ENCODE results near the gene GALNS.
"Not testable (repeated sequence)": the region's sequence is repeated elsewhere in the genome, so short reads cannot be mapped to it uniquely, and the experiment has no call there.

Gene GALNS

GRCh38 chr16:88799569-88800276, 57.0 kb downstream of the GALNS start:
- no peaks in the 10 kb centered on the region for H3K36me3 ChIP-seq (ENCODE audit: control insufficient read depth in 2 of 2, insufficient read depth in 2 of 2, low read length in 2 of 2)

GRCh38 chr16:88798772-88799455, 57.8 kb downstream of the GALNS start:
- H3K27ac ChIP-seq (ENCODE audit: low read length) = no peak overlapping the region
- no peaks in the 10 kb centered on the region for H3K9me3 ChIP-seq (ENCODE audit: control insufficient read depth in 2 of 2, low read length in 2 of 2)
- H3K4me1 ChIP-seq (ENCODE audit: control insufficient read depth, insufficient read depth, low read length) = peaks cover 3% of the 10 kb centered on the region

More at GRCh38 chr16:88799569-88800276, 57.0 kb downstream of the GALNS start:
- no peak overlapping the region for H3K27ac ChIP-seq (ENCODE audit: low read length)
- no peak overlapping the region for H3K4me3 ChIP-seq (ENCODE audit: low read length in 2 of 2)
- no peaks in the 10 kb centered on the region for H3K9me3 ChIP-seq (ENCODE audit: control insufficient read depth in 2 of 2, low read length in 2 of 2)
- no peak overlapping the region for H3K9ac ChIP-seq (ENCODE audit: low read length in 2 of 2)
- H3K4me1 ChIP-seq (ENCODE audit: control insufficient read depth, insufficient read depth, low read length) = peaks cover 8% of the 10 kb centered on the region
- peaks cover 2 to 6% of the 10 kb centered on the region in 2 donors for H3K27me3 ChIP-seq (ENCODE audit: control insufficient read depth in 1 of 2, insufficient read depth in 2 of 2, low read length in 2 of 2)

GRCh38 chr16:88798073-88798472, 58.7 kb downstream of the GALNS start:
- peaks cover 3% of the 10 kb centered on the region for H3K4me1 ChIP-seq (ENCODE audit: control insufficient read depth, insufficient read depth, low read length)
- H3K27ac ChIP-seq (ENCODE audit: low read length) = no peak overlapping the region
- H3K9me3 ChIP-seq (ENCODE audit: control insufficient read depth in 2 of 2, low read length in 2 of 2) = no peaks in the 10 kb centered on the region
- no peak overlapping the region for H3K9ac ChIP-seq (ENCODE audit: low read length in 2 of 2)
- H3K4me3 ChIP-seq (ENCODE audit: low read length in 2 of 2) = no peak overlapping the region
- no peaks in the 10 kb centered on the region for H3K36me3 ChIP-seq (ENCODE audit: control insufficient read depth in 2 of 2, insufficient read depth in 2 of 2, low read length in 2 of 2)
- peaks cover 0 to 5% of the 10 kb centered on the region in 2 donors for H3K27me3 ChIP-seq (ENCODE audit: control insufficient read depth in 1 of 2, insufficient read depth in 2 of 2, low read length in 2 of 2)

More at GRCh38 chr16:88798772-88799455, 57.8 kb downstream of the GALNS start:
- Histone ChIP-seq H3K9ac (ENCODE audit: low read length in 2 of 2) (no peak overlapping the region), H3K36me3 (ENCODE audit: control insufficient read depth in 2 of 2, insufficient read depth in 2 of 2, low read length in 2 of 2) (no peaks in the 10 kb centered on the region), H3K4me3 (ENCODE audit: low read length in 2 of 2) (no peak overlapping the region), H3K27me3 (ENCODE audit: control insufficient read depth in 1 of 2, insufficient read depth in 2 of 2, low read length in 2 of 2) (no peaks in the 10 kb centered on the region)

GRCh38 chr16:88796278-88796677, 60.5 kb downstream of the GALNS start:
- peaks cover 11 to 12% of the 10 kb centered on the region in 2 donors for H3K27me3 ChIP-seq (ENCODE audit: control insufficient read depth in 1 of 2, insufficient read depth in 2 of 2, low read length in 2 of 2)
- H3K4me3 ChIP-seq (ENCODE audit: low read length in 2 of 2) = no peak overlapping the region
- H3K9me3 ChIP-seq (ENCODE audit: control insufficient read depth in 2 of 2, low read length in 2 of 2) = no peaks in the 10 kb centered on the region
- H3K27ac ChIP-seq (ENCODE audit: low read length) = no peak overlapping the region
- H3K4me1 ChIP-seq (ENCODE audit: control insufficient read depth, insufficient read depth, low read length) = no peaks in the 10 kb centered on the region
- H3K9ac ChIP-seq (ENCODE audit: low read length in 2 of 2) = no peak overlapping the region
- no peaks in the 10 kb centered on the region for H3K36me3 ChIP-seq (ENCODE audit: control insufficient read depth in 2 of 2, insufficient read depth in 2 of 2, low read length in 2 of 2)

GRCh38 chr16:88793251-88793954, 63.3 kb downstream of the GALNS start:
- Histone ChIP-seq H3K4me1 (ENCODE audit: control insufficient read depth, insufficient read depth, low read length) (peaks cover 2% of the 10 kb centered on the region), H3K9me3 (ENCODE audit: control insufficient read depth in 2 of 2, low read length in 2 of 2) (no peaks in the 10 kb centered on the region), H3K27me3 (ENCODE audit: control insufficient read depth in 1 of 2, insufficient read depth in 2 of 2, low read length in 2 of 2) (peaks cover 11 to 13% of the 10 kb centered on the region in 2 donors), H3K36me3 (ENCODE audit: control insufficient read depth in 2 of 2, insufficient read depth in 2 of 2, low read length in 2 of 2) (no peaks in the 10 kb centered on the region), H3K27ac (ENCODE audit: low read length) (no peak overlapping the region), H3K4me3 (ENCODE audit: low read length in 2 of 2) (no peak overlapping the region), H3K9ac (ENCODE audit: low read length in 2 of 2) (no peak overlapping the region)

- Histone ChIP-seq H3K27ac (ENCODE audit: low read length) (no peak overlapping the region), H3K4me3 (ENCODE audit: low read length in 2 of 2) (no peak overlapping the region), H3K9me3 (ENCODE audit: control insufficient read depth in 2 of 2, low read length in 2 of 2) (no peaks in the 10 kb centered on the region), H3K9ac (ENCODE audit: low read length in 2 of 2) (no peak overlapping the region), H3K27me3 (ENCODE audit: control insufficient read depth in 1 of 2, insufficient read depth in 2 of 2, low read length in 2 of 2) (peaks cover 11 to 13% of the 10 kb centered on the region in 2 donors), H3K4me1 (ENCODE audit: control insufficient read depth, insufficient read depth, low read length) (peaks cover 2% of the 10 kb centered on the region), H3K36me3 (ENCODE audit: control insufficient read depth in 2 of 2, insufficient read depth in 2 of 2, low read length in 2 of 2) (no peaks in the 10 kb centered on the region)
These were observed 64.0 kb downstream of the GALNS start for GRCh38 chr16:88792668-88793250.

- Histone ChIP-seq H3K4me1 (ENCODE audit: control insufficient read depth, insufficient read depth, low read length) (peaks cover 2% of the 10 kb centered on the region), H3K9me3 (ENCODE audit: control insufficient read depth in 2 of 2, low read length in 2 of 2) (no peaks in the 10 kb centered on the region), H3K27me3 (ENCODE audit: control insufficient read depth in 1 of 2, insufficient read depth in 2 of 2, low read length in 2 of 2) (peaks cover 11 to 13% of the 10 kb centered on the region in 2 donors), H3K36me3 (ENCODE audit: control insufficient read depth in 2 of 2, insufficient read depth in 2 of 2, low read length in 2 of 2) (no peaks in the 10 kb centered on the region), H3K27ac (ENCODE audit: low read length) (no peak overlapping the region), H3K4me3 (ENCODE audit: low read length in 2 of 2) (no peak overlapping the region), H3K9ac (ENCODE audit: low read length in 2 of 2) (no peak overlapping the region)
These were observed 64.6 kb downstream of the GALNS start for GRCh38 chr16:88792078-88792550.

- Histone ChIP-seq H3K4me1 (ENCODE audit: control insufficient read depth, insufficient read depth, low read length) (peaks cover 5% of the 10 kb centered on the region), H3K27me3 (ENCODE audit: control insufficient read depth in 1 of 2, insufficient read depth in 2 of 2, low read length in 2 of 2) (peaks cover 11 to 13% of the 10 kb centered on the region in 2 donors), H3K4me3 (ENCODE audit: low read length in 2 of 2) (no peak overlapping the region), H3K27ac (ENCODE audit: low read length) (no peak overlapping the region), H3K36me3 (ENCODE audit: control insufficient read depth in 2 of 2, insufficient read depth in 2 of 2, low read length in 2 of 2) (no peaks in the 10 kb centered on the region), H3K9ac (ENCODE audit: low read length in 2 of 2) (no peak overlapping the region), H3K9me3 (ENCODE audit: control insufficient read depth in 2 of 2, low read length in 2 of 2) (no peaks in the 10 kb centered on the region)
These were observed 66.2 kb downstream of the GALNS start for GRCh38 chr16:88790312-88791211.

- Histone ChIP-seq H3K27ac (ENCODE audit: low read length) (no peak overlapping the region), H3K27me3 (ENCODE audit: control insufficient read depth in 1 of 2, insufficient read depth in 2 of 2, low read length in 2 of 2) (peaks cover 11 to 13% of the 10 kb centered on the region in 2 donors), H3K9me3 (ENCODE audit: control insufficient read depth in 2 of 2, low read length in 2 of 2) (no peaks in the 10 kb centered on the region), H3K36me3 (ENCODE audit: control insufficient read depth in 2 of 2, insufficient read depth in 2 of 2, low read length in 2 of 2) (no peaks in the 10 kb centered on the region), H3K4me1 (ENCODE audit: control insufficient read depth, insufficient read depth, low read length) (peaks cover 9% of the 10 kb centered on the region), H3K9ac (ENCODE audit: low read length in 2 of 2) (no peak overlapping the region), H3K4me3 (ENCODE audit: low read length in 2 of 2) (no peak overlapping the region)
These were observed 67.2 kb downstream of the GALNS start for GRCh38 chr16:88789594-88789993.

GRCh38 chr16:88788749-88789148, 68.0 kb downstream of the GALNS start:
- peaks cover 16% of the 10 kb centered on the region for H3K4me1 ChIP-seq (ENCODE audit: control insufficient read depth, insufficient read depth, low read length)
- H3K36me3 ChIP-seq (ENCODE audit: control insufficient read depth in 2 of 2, insufficient read depth in 2 of 2, low read length in 2 of 2); H3K4me3 ChIP-seq (ENCODE audit: low read length in 2 of 2); H3K27ac ChIP-seq (ENCODE audit: low read length); H3K9me3 ChIP-seq (ENCODE audit: control insufficient read depth in 2 of 2, low read length in 2 of 2); H3K9ac ChIP-seq (ENCODE audit: low read length in 2 of 2): not testable (repeated sequence)
- H3K27me3 ChIP-seq (ENCODE audit: control insufficient read depth in 1 of 2, insufficient read depth in 2 of 2, low read length in 2 of 2) = peaks cover 11 to 13% of the 10 kb centered on the region in 2 donors
